ENCODE measurements around the gene PLSCR5.

- TF ChIP-seq CTCF (IDR thresholded peaks at IDR 0.05), result no peak
- no peak for TF ChIP-seq POLR2A (IDR thresholded peaks at IDR 0.05)
Observed at GRCh38 chr3:146575636-146576035, 29.5 kb downstream of the PLSCR5 start.
